ENCODE data around the gene ILDR1.
"Not testable (repeated sequence)": the region's sequence is repeated elsewhere in the genome, so short reads cannot be mapped to it uniquely, and the experiment has no call there.

ILDR1 gene

DNA sequence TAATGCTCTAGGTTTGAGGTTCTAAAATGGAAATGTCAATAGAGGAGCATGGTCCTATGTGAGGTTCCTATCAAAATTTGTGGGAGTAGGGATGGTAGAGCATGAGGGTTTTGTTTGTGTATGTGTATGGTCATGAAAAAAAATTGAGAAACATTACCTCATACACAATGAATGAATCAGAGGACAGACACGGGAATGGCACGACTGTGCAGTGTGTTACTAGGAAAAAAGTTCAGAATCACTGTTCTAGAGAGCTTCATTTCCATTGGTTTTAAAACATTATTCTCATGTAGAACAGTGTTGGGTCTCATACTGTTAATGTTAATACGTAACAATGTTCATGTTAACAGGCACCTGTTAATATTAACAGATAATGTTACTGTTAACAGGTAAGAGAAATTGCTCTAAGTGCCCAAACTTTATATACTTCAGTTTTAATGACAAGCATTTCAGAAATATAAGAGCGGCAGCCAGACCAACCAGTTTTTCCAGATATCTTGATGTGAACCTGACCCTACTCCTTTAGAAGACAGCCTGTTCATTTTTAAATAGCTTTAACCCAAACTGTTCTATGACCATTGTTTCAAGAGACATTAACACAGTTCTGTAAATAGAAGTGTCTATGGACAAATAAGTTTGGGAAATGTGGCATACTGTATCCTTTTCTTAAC, 79.8 kb downstream of the ILDR1 start:
- DNase-seq = no peak

DNA sequence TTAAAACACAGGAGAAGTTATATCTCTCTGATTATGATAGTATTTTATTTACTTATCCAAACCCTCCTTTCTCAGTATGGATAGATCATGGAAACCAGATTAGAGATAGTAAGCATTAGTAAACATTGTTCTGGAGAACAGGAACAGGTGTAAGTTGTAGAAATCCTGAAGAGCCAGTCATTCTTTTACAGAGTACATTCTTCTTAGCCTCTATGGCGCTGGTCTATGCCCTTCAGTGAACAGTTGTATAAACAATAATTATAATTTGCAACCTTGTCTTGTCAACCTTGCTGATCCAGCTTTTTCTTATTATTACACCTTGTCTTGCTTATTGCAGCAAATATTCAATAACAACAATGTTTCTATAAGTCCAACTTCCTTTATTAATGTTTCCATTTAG, 80.5 kb downstream of the ILDR1 start:
- no peak for DNase-seq

DNA sequence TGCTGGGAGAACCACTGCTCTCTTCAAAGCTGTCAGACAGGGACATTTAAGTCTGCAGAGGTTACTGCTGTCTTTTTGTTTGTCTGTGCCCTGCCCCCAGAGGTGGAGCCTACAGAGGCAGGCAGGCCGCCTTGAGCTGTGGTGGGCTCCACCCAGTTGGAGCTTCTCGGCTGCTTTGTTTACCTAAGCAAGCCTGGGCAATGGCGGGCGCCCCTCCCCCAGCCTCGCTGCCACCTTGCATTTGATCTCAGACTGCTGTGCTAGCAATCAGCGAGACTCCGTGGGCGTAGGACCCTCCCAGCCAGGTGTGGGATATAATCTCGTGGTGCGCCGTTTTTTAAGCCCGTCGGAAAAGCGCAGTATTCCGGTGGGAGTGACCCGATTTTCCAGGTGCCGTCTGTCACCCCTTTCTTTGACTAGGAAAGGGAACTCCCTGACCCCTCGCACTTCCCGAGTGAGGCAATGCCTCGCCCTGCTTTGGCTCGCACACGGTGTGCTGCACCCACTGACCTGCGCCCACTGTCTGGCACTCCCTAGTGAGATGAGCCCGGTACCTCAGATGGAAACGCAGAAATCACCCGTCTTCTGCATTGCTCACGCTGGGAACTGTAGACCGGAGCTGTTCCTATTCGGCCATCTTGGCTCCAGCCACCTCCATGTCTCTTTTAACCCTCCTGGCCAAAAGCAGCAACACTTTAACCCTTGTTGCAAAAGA, 83.7 kb downstream of the ILDR1 start:
- not testable (repeated sequence) for DNase-seq

Data from T-helper 9 cell (primary cell).